K562 (cell line): ENCODE measurements around the gene DEK. TPM values are rescaled to one million over a fixed set of nuclear protein-coding genes. Genes with fewer than 3 reads are reported as not detected.
A peak's percentile ranks its signal among the peaks of the same experiment; 100 is the strongest.

ENCODE experiments used
- ATAC-seq: fragments of 200-7000 bp; cut with Tn5 transposase; 3 replicates; pipeline ENCODE4 v1.9.1; 2020; ENCODE audit warnings: moderate library complexity
- BruUV-seq: library from RNA; stranded (reverse); fragments of 400-500 nt; replicated peaks from 2 replicates; lab custom pipeline; 2021; lab: Mats Ljungman, UMichigan
- CTCF ChIA-PET: fragments of 300-600 bp; formaldehyde crosslinking; extraction: SDS; loops from one replicate; lab custom pipeline; 2021; ENCODE audit warnings: low intra/inter-chr PET ratio; lab: Yijun Ruan, JAX
- POLR2A ChIA-PET: fragments of 300-600, 350-650 bp; sonication (Branson Sonifier 250); formaldehyde crosslinking; extraction: SDS; loops from one replicate; lab custom pipeline; 2021; ENCODE audit warnings: antibody characterized with exemption, inconsistent platforms; lab: Yijun Ruan, JAX
- DNase-seq, 4 experiments: peaks; one replicate each; pipeline versions ENCODE4 v3.0.0 to v3.0.0-alpha.2; 2011 to 2018; ENCODE audit warnings: low spot score in 3 of 4, mixed read lengths in 3 of 4; ENCODE audit errors: extremely low read depth in 1 of 4
- FAIRE-seq: peaks from 2 replicates; lab custom pipeline; 2011; peaks lifted over from hg19 to GRCh38; lab: Jason Lieb, UNC
- H2AFZ ChIP-seq: 2 replicates; pipeline ENCODE4 v1.6.0; 2011; ENCODE audit warnings: low read depth, low read length, control low read depth, inconsistent platforms
- H3K27ac ChIP-seq: fragments of 200-600 bp; 3 replicates; pipeline ENCODE4 v1.8.0; 2011; ENCODE audit warnings: low read depth, mild to moderate bottlenecking, control low read depth, inconsistent platforms, low read length, moderate library complexity, mixed read lengths; ENCODE audit errors: extremely low read depth
- H3K27me3 ChIP-seq, 2 experiments: fragments of 300-600 bp in 1 of 2; 2 replicates in 1 of 2; 3 replicates in 1 of 2; pipeline versions ENCODE4 v1.6.0 to v1.8.0; 2011; ENCODE audit warnings: inconsistent platforms in 2 of 2, low read length in 2 of 2, mild to moderate bottlenecking in 1 of 2, mixed read lengths in 1 of 2, moderate library complexity in 1 of 2; ENCODE audit not compliant: control insufficient read depth in 2 of 2, insufficient read depth in 2 of 2
- H3K36me3 ChIP-seq: fragments of 300-600 bp; 3 replicates; pipeline ENCODE4 v1.8.0; 2011; ENCODE audit warnings: mild to moderate bottlenecking, low read length, inconsistent platforms; ENCODE audit not compliant: control insufficient read depth, insufficient read depth
- H3K4me1 ChIP-seq, 2 experiments: fragments of 200-600 bp in 1 of 2; replicated peaks in 1 of 2; 2 replicates in 1 of 2; 3 replicates in 1 of 2; pipeline versions ENCODE4 v1.5.1 to v1.8.0; 2011; ENCODE audit warnings: inconsistent platforms in 2 of 2, low read length in 2 of 2, mild to moderate bottlenecking in 1 of 2, mixed read lengths in 1 of 2, moderate library complexity in 1 of 2; ENCODE audit not compliant: control insufficient read depth in 2 of 2, insufficient read depth in 2 of 2
- H3K4me2 ChIP-seq: 2 replicates; pipeline ENCODE4 v1.6.1; 2011; ENCODE audit warnings: low read length, control low read depth, inconsistent platforms, mixed read lengths; ENCODE audit not compliant: insufficient read depth
- H3K4me3 ChIP-seq: fragments of 200-600 bp; sonication (generic), shearing (Covaris generic); 2 replicates; pipeline ENCODE4 v1.5.1; 2016; ENCODE audit warnings: control low read depth, inconsistent platforms
- H3K79me2 ChIP-seq: fragments of 200-600 bp; 3 replicates; pipeline ENCODE4 v1.8.0; 2011; ENCODE audit warnings: low read length, inconsistent platforms; ENCODE audit not compliant: control insufficient read depth, insufficient read depth
- H3K9ac ChIP-seq, 2 experiments: 2 replicates each; pipeline versions ENCODE4 v1.6.0 to v1.6.1; 2011; ENCODE audit warnings: low read depth in 2 of 2, low read length in 2 of 2, control low read depth in 1 of 2, inconsistent platforms in 1 of 2, mild to moderate bottlenecking in 1 of 2, mixed read lengths in 1 of 2; ENCODE audit not compliant: insufficient read depth in 1 of 2
- H3K9me1 ChIP-seq: one replicate; pipeline ENCODE4 v1.6.0; 2011; ENCODE audit warnings: inconsistent platforms, mild to moderate bottlenecking, low read length, moderate library complexity; ENCODE audit not compliant: control insufficient read depth, insufficient read depth
- H3K9me3 ChIP-seq: replicated peaks from 2 replicates; pipeline ENCODE4 v1.5.1; 2011; ENCODE audit warnings: low read depth, low read length, inconsistent platforms; ENCODE audit not compliant: control insufficient read depth, insufficient read depth
- H4K20me1 ChIP-seq: replicated peaks from 2 replicates; pipeline ENCODE4 v1.6.1; 2011; ENCODE audit warnings: low read length, inconsistent platforms, mixed read lengths; ENCODE audit not compliant: control insufficient read depth, insufficient read depth
- CTBP1 ChIP-seq: fragments of 450-650 bp; IDR thresholded peaks from 2 replicates; pipeline ENCODE4 v1.6.1; 2016; ENCODE audit warnings: borderline replicate concordance
- ESRRB ChIP-seq: fragments of 250-450 bp; sonication (Bioruptor Pico); IDR thresholded peaks from 2 replicates; pipeline ENCODE4 v1.5.0; 2020; ENCODE audit warnings: mild to moderate bottlenecking, moderate library complexity, borderline replicate concordance
- ETS1 ChIP-seq: conservative IDR thresholded peaks from 2 replicates; pipeline ENCODE4 v1.6.1; 2011; ENCODE audit warnings: low read depth, mild to moderate bottlenecking, low read length; ENCODE audit not compliant: control insufficient read depth
- RCOR1 ChIP-seq, 2 experiments: IDR thresholded peaks; 2 replicates each; pipeline ENCODE4 v1.6.1; 2012; ENCODE audit warnings: low read depth in 2 of 2, low read length in 2 of 2, borderline replicate concordance in 1 of 2, improper control_type of control experiment in 1 of 2
- SAFB2 ChIP-seq: fragments of 200-400 bp; formaldehyde crosslinking; IDR thresholded peaks from 2 replicates; pipeline ENCODE4 v1.6.1; 2018; ENCODE audit warnings: borderline replicate concordance, low read length, low read depth, moderate library complexity; ENCODE audit not compliant: severe bottlenecking
- WHSC1 ChIP-seq: IDR thresholded peaks from one replicate; pipeline ENCODE4 v1.6.1; 2012; ENCODE audit warnings: low read length, control low read depth, inconsistent platforms
- ZNF79 ChIP-seq: fragments of 250-450 bp; sonication (Bioruptor Pico); IDR thresholded peaks from 2 replicates; pipeline ENCODE4 v1.4.0; 2020; ENCODE audit warnings: low read depth, mild to moderate bottlenecking, moderate library complexity
- WGBS: fragments of 100-300 bp; shearing (Covaris generic); methylation state at CpG from one replicate; pipeline ENCODE4 v1.1.6; 2016; ENCODE audit warnings: low coverage, mixed read lengths; ENCODE audit not compliant: insufficient coverage; ENCODE audit errors: missing lambda C conversion rate; 5-methylcytosine and 5-hydroxymethylcytosine counted together
- in situ Hi-C: fragments of 300-500 bp; cut with MboI; formaldehyde crosslinking; loops from 4 replicates; pipeline ENCODE4 v1.15.0; 2018; ENCODE audit warnings: inconsistent platforms, mixed read lengths
- intact Hi-C: fragments of 100-400 bp; cut with micrococcal nuclease; formaldehyde crosslinking; loops from 2 replicates; pipeline ENCODE4 v1.14.2; 2022
- polyA plus RNA-seq, 8 experiments: library from polyadenylated mRNA; depleted of rRNA in 4 of 8; stranded (reverse) in 5 of 8; unstranded in 3 of 8; fragments of >200 nt; fragmentation: Nextera tagmentation in 2 of 8; fragmentation: Illumina TruSeq in 1 of 8; extraction: Ambion mirVana in 2 of 8; extraction: Trizol in 1 of 8; gene quantifications; 2 replicates each; pipeline versions ENCODE4 v1.2.1 to v1.2.3, GENCODE V29; 2011 to 2014; ENCODE audit warnings: inconsistent platforms in 1 of 8, missing spikeins in 1 of 8
- total RNA-seq, 7 experiments: library from RNA; depleted of rRNA in 6 of 7; stranded (reverse); fragments of >200 nt in 6 of 7; fragmentation: Illumina TruSeq in 2 of 7; extraction: Trizol in 2 of 7; gene quantifications; 2 replicates each; pipeline versions ENCODE4 v1.2.1 to v1.2.3, GENCODE V29; 2011 to 2021; ENCODE audit warnings: low replicate concordance in 1 of 7
- TF ChIP-seq, protein P1 (sequence below): fragments of 450-650 bp; IDR thresholded peaks from 2 replicates; pipeline ENCODE4 v1.7.1; 2018; ENCODE audit warnings: mild to moderate bottlenecking, low read depth; ENCODE audit not compliant: partially characterized antibody
- TF ChIP-seq, protein P2 (sequence below): fragments of 200-800 bp; sonication (Bioruptor generic); IDR thresholded peaks from 2 replicates; pipeline ENCODE4 v1.6.1; 2016; ENCODE audit warnings: missing genetic modification characterization, missing compliant biosample characterization

The DEK gene
- total and polyA plus RNA-seq, 9 of the 15 experiments (the other 6 are each of a cell fraction or from before 2014, with no cell fraction given), result 82.3 to 338 (median 184) TPM

GRCh38 chr6:18302561-18303439, 38.5 kb upstream of the DEK start:
- intact Hi-C loops (no loop called here), in situ Hi-C loops (loop anchor here (25.0 kb wide), 1 partner anchor 1140 kb away; no protein-coding TSS in a partner anchor)
- Histone ChIP-seq H3K4me2 (no peak overlapping the region), H3K4me3 (no peak overlapping the region), H3K4me1 (no peaks in the 10 kb centered on the region), H3K79me2 (no peaks in the 10 kb centered on the region), H4K20me1 (no peaks in the 10 kb centered on the region), H3K9me3 (no peaks in the 10 kb centered on the region), H2AFZ (no peak overlapping the region), H3K9me1 (no peaks in the 10 kb centered on the region), H3K27me3 (peaks cover 10 to 20% of the 10 kb centered on the region in 2 experiments; a peak in 4 of 5 replicates), H3K27ac (no peak overlapping the region), H3K36me3 (no peaks in the 10 kb centered on the region), H3K9ac (no peak overlapping the region)
- DNase-seq, result peak in 2 of 4 experiments; percentile 32 to 41
- BruUV-seq, result no TSS peak
- peak; percentile 23 for FAIRE-seq
- WGBS, result 23% methylated on average over 8 of the region's 8 CpGs
- ChIA-PET CTCF (interaction anchor here (0.6 to 1.0 kb wide), 2 partner anchors 7 to 718 kb away, joined by 3 to 6 read pairs; no protein-coding TSS in a partner anchor), POLR2A (interaction anchor here (0.6 to 1.0 kb wide), 3 partner anchors 10 to 180 kb away, joined by 3 to 4 read pairs (median 3); no protein-coding TSS in a partner anchor)
- ATAC-seq, result peak; percentile 93
- TF ChIP-seq RCOR1 (IDR thresholded peaks at IDR 0.05; ENCODE audit: borderline replicate concordance in 1 of 2, low read depth in 2 of 2, low read length in 2 of 2) (0 out of 4 replicates have a peak, but pooled peaks of 1 of the 2 experiments have one; percentile 14), WHSC1 (no peak), ZNF79 (CRISPR knock-in tag) (no peak), SAFB2 (no peak), ESRRB (no peak), CTBP1 (no peak), ETS1 (no peak)
- TF ChIP-seq, protein P1, sequence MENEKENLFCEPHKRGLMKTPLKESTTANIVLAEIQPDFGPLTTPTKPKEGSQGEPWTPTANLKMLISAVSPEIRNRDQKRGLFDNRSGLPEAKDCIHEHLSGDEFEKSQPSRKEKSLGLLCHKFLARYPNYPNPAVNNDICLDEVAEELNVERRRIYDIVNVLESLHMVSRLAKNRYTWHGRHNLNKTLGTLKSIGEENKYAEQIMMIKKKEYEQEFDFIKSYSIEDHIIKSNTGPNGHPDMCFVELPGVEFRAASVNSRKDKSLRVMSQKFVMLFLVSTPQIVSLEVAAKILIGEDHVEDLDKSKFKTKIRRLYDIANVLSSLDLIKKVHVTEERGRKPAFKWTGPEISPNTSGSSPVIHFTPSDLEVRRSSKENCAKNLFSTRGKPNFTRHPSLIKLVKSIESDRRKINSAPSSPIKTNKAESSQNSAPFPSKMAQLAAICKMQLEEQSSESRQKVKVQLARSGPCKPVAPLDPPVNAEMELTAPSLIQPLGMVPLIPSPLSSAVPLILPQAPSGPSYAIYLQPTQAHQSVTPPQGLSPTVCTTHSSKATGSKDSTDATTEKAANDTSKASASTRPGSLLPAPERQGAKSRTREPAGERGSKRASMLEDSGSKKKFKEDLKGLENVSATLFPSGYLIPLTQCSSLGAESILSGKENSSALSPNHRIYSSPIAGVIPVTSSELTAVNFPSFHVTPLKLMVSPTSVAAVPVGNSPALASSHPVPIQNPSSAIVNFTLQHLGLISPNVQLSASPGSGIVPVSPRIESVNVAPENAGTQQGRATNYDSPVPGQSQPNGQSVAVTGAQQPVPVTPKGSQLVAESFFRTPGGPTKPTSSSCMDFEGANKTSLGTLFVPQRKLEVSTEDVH, result no peak
- TF ChIP-seq, protein P2, sequence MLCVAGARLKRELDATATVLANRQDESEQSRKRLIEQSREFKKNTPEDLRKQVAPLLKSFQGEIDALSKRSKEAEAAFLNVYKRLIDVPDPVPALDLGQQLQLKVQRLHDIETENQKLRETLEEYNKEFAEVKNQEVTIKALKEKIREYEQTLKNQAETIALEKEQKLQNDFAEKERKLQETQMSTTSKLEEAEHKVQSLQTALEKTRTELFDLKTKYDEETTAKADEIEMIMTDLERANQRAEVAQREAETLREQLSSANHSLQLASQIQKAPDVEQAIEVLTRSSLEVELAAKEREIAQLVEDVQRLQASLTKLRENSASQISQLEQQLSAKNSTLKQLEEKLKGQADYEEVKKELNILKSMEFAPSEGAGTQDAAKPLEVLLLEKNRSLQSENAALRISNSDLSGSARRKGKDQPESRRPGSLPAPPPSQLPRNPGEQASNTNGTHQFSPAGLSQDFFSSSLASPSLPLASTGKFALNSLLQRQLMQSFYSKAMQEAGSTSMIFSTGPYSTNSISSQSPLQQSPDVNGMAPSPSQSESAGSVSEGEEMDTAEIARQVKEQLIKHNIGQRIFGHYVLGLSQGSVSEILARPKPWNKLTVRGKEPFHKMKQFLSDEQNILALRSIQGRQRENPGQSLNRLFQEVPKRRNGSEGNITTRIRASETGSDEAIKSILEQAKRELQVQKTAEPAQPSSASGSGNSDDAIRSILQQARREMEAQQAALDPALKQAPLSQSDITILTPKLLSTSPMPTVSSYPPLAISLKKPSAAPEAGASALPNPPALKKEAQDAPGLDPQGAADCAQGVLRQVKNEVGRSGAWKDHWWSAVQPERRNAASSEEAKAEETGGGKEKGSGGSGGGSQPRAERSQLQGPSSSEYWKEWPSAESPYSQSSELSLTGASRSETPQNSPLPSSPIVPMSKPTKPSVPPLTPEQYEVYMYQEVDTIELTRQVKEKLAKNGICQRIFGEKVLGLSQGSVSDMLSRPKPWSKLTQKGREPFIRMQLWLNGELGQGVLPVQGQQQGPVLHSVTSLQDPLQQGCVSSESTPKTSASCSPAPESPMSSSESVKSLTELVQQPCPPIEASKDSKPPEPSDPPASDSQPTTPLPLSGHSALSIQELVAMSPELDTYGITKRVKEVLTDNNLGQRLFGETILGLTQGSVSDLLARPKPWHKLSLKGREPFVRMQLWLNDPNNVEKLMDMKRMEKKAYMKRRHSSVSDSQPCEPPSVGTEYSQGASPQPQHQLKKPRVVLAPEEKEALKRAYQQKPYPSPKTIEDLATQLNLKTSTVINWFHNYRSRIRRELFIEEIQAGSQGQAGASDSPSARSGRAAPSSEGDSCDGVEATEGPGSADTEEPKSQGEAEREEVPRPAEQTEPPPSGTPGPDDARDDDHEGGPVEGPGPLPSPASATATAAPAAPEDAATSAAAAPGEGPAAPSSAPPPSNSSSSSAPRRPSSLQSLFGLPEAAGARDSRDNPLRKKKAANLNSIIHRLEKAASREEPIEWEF, result no peak
